ENCODE data around the gene GON7. TPM values are rescaled to one million over a fixed set of nuclear protein-coding genes. Genes with fewer than 3 reads are reported as not detected.

Gene GON7
- total and polyA plus RNA-seq, 11 donors = 10.3 to 27.4 (median 17.2) TPM

DNA sequence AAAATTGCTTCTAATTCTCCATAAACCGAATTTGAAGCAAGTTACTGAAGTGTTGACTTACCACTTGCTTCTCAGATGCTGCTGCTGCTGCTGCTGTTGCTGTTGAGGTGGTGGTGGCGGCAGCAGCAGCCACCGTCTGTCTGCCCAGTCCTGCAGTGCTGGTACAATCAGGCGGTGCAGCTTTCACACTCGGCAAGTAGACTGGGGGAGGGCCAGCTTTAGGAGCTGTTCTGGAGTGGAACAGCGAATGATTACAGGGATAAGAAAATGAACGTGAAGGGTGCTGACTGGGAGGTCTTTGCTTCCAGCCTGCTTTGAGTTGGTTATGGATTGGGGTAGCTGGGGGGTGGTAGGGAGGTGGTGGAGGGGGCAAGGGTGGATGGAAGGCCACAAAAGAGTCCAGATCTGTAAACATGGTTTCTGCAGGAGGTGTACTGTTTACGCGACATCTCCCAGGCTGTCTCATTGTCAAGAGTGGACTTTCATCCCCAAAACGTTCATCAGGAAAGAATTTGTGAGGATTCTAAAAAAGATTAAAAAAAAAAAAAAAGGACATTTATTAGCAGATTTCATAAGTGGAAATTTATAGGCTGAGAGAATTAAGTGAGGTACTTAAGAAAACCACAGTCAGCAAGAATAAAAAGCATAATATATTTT is 39.0 kb upstream of the GON7 start:
- 83 to 87% (median 86%) methylated on average over 10 of the region's 10 CpGs for WGBS, 4 donors
- TF ChIP-seq, protein P1, sequence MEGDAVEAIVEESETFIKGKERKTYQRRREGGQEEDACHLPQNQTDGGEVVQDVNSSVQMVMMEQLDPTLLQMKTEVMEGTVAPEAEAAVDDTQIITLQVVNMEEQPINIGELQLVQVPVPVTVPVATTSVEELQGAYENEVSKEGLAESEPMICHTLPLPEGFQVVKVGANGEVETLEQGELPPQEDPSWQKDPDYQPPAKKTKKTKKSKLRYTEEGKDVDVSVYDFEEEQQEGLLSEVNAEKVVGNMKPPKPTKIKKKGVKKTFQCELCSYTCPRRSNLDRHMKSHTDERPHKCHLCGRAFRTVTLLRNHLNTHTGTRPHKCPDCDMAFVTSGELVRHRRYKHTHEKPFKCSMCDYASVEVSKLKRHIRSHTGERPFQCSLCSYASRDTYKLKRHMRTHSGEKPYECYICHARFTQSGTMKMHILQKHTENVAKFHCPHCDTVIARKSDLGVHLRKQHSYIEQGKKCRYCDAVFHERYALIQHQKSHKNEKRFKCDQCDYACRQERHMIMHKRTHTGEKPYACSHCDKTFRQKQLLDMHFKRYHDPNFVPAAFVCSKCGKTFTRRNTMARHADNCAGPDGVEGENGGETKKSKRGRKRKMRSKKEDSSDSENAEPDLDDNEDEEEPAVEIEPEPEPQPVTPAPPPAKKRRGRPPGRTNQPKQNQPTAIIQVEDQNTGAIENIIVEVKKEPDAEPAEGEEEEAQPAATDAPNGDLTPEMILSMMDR (IDR thresholded peaks at IDR 0.05) = no peak
- no peak for TF ChIP-seq POLR2A (IDR thresholded peaks at IDR 0.05)
- H3K27me3 ChIP-seq = no peaks in the 10 kb centered on the region
- intact Hi-C loops (cut with DNase I) = loop anchor here in 1 of 10 donors (10.0 kb wide), 1 partner anchor 299 kb away; no protein-coding TSS in a partner anchor
- H3K9me3 ChIP-seq = no peaks in the 10 kb centered on the region
- H3K4me1 ChIP-seq = no peaks in the 10 kb centered on the region
- ATAC-seq (no peak), DNase-seq (no peak)
- H3K4me3 ChIP-seq = no peak overlapping the region
- no peak overlapping the region for H3K27ac ChIP-seq
- H3K36me3 ChIP-seq = peaks cover 0 to 100% (median 89%) of the 10 kb centered on the region in 9 donors

DNA sequence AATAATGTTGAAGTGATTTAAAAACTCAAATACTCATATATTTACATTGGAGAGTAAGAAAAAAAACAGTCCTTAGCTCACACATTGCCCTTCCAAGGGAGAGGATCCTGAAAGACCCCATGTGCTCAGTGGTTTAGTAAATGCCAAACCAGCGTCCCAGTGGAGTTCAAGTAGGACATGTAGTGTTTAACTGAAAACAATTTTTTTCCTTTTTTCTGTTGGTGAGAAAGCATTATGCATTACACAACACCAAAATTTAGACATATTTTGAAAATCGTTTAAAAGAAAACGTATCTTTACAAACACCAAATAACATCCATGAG is 33.8 kb upstream of the GON7 start:
- 86 to 96% (median 91%) methylated on average over 3 of the region's 3 CpGs for WGBS, 4 donors
- ATAC-seq = no peak
- TF ChIP-seq, protein P1 (IDR thresholded peaks at IDR 0.05) = no peak
- TF ChIP-seq POLR2A (IDR thresholded peaks at IDR 0.05) = no peak

DNA sequence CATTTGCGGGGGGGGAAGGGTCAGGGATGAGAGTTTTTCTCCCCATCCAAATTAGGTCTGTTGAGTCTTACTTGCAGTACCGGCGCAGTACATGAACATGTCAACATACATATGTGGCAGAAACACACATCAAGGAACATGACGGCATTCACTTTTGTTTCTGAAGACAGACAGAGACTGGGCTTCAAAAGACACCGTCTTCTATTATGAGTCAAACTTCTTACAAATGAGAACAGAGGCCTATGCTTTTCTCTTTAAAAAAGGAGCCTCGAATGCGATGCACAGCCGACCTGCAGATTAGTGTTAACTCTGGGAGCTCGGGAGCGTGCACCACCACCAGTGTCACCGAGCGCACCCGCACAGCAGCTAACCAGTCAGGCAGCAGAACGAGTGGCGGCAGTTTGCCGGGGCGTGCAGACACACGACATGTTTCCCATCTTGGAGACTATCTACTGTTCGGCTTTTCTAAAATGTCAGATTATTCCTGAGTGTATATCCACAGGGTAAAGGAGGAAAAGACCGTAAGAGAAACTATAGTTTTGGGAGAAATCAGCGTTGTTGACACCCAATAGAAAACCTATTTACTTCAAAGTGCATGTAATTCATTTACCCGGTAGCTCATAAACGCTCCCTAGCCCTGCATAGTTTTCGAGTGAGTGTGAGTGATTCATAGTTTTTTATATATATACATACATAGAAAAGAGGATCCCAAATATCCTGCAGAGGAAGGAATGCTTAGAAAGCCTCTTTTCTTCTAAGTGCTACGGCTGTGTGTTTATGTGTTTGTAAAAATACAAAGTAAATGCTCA is 33.2 kb upstream of the GON7 start:
- ATAC-seq = no peak
- no peak overlapping the region for H3K4me3 ChIP-seq

More for the DNA sequence above, 33.8 kb upstream of the GON7 start:
- no peak overlapping the region for H3K27ac ChIP-seq
- H3K36me3 ChIP-seq = peaks cover 0 to 63% (median 57%) of the 10 kb centered on the region in 9 donors
- no peaks in the 10 kb centered on the region for H3K4me1 ChIP-seq
- no peaks in the 10 kb centered on the region for H3K27me3 ChIP-seq
- intact Hi-C loops (cut with DNase I) = loop anchor here in 1 of 10 donors (10.0 kb wide), 1 partner anchor 304 kb away; no protein-coding TSS in a partner anchor
- H3K9me3 ChIP-seq = no peaks in the 10 kb centered on the region
- no peak for DNase-seq
- H3K4me3 ChIP-seq = no peak overlapping the region

More for the DNA sequence above, 33.2 kb upstream of the GON7 start:
- no peaks in the 10 kb centered on the region for H3K4me1 ChIP-seq
- peaks cover 0 to 57% (median 51%) of the 10 kb centered on the region in 9 donors for H3K36me3 ChIP-seq
- TF ChIP-seq POLR2A (IDR thresholded peaks at IDR 0.05) = no peak
- TF ChIP-seq, protein P1 (IDR thresholded peaks at IDR 0.05) = no peak
- 94 to 95% (median 95%) methylated on average over 25 of the region's 25 CpGs for WGBS, 4 donors
- H3K27me3 ChIP-seq = no peaks in the 10 kb centered on the region
- no peaks in the 10 kb centered on the region for H3K9me3 ChIP-seq
- H3K27ac ChIP-seq = no peak overlapping the region
- DNase-seq = no peak
- intact Hi-C loops (cut with DNase I) = loop anchor here in 4 of 10 donors (10.0 kb wide), 3 partner anchors 305 to 385 kb away; no protein-coding TSS in a partner anchor
